Measurements from ENCODE around the gene ATP5MC2. TPM values are rescaled to one million over a fixed set of nuclear protein-coding genes. Genes with fewer than 3 reads are reported as not detected.

ATP5MC2 gene
- total and polyA plus RNA-seq, 10 of the 15 experiments (the other 5 are each of a cell fraction or from before 2014, with no cell fraction given): 379 to 1,090 (median 525) TPM

GRCh38 chr12:53696285-53696654, 20.4 kb upstream of the ATP5MC2 start:
- Histone ChIP-seq H3K27me3 (replicated peaks in 1 of 2; ENCODE audit: control insufficient read depth in 2 of 2, insufficient read depth in 2 of 2, low read length in 1 of 2) (peaks cover 16 to 43% of the 10 kb centered on the region in 2 experiments), H4K20me1 (ENCODE audit: control insufficient read depth, insufficient read depth) (no peaks in the 10 kb centered on the region), H3K27ac (ENCODE audit: control insufficient read depth, insufficient read depth) (no peak overlapping the region), H2AFZ (ENCODE audit: control insufficient read depth, low read depth, low read length) (peak overlapping the region; percentile 29; the same call in 1 of the 2 replicates), H3K4me3 (0 out of 2 replicates have a peak overlapping the region, but pooled peaks have one; percentile 1), H3K4me2 (ENCODE audit: control insufficient read depth, insufficient read depth) (peak overlapping the region; percentile 74), H3K9me3 (replicated peaks; ENCODE audit: control insufficient read depth, insufficient read depth, low read length) (no peaks in the 10 kb centered on the region; the same call in 2 of the 3 replicates), H3K36me3 (ENCODE audit: control insufficient read depth in 2 of 2, insufficient read depth in 2 of 2, low read length in 1 of 2) (no peaks in the 10 kb centered on the region), H3K79me2 (ENCODE audit: control insufficient read depth, insufficient read depth, low read length) (no peaks in the 10 kb centered on the region), H3K9ac (ENCODE audit: control insufficient read depth, insufficient read depth, low read length) (no peak overlapping the region), H3K4me1 (ENCODE audit: control insufficient read depth, insufficient read depth, low read length) (peaks cover 5% of the 10 kb centered on the region; the same call in 1 of the 2 replicates)
- DNase-seq (ENCODE audit: low read depth, low spot score) (peak; percentile 25), ATAC-seq (peak; percentile 84), FAIRE-seq (peak; percentile 80)
- WGBS (ENCODE audit: insufficient coverage, insufficient replicate concordance, low lambda C conversion rate, missing lambda C conversion rate): 0% methylated on average over 11 of the region's 11 CpGs
- no TSS peak for BruUV-seq (replicated peaks)
- ChIA-PET SMC1A (ENCODE audit: uncharacterized antibody, unreplicated experiment) (interaction anchor here (5.9 kb wide), 1 partner anchor 49 kb away, joined by 96 read pairs; no protein-coding TSS in a partner anchor), CTCF (interaction anchor here (1.1 to 7.9 kb wide), 2 partner anchors 47 to 61 kb away, joined by 4 to 459 read pairs; no protein-coding TSS in a partner anchor), RAD21 (ENCODE audit: unreplicated experiment) (interaction anchor here (0.6 kb wide), 1 partner anchor 153 kb away, joined by 3 read pairs; no protein-coding TSS in a partner anchor), POLR2A (no interaction called here)
- in situ Hi-C loops (cut with MboI) (no loop called here), intact Hi-C loops (cut with micrococcal nuclease; ENCODE audit: unreplicated experiment) (no loop called here)
- TF ChIP-seq SRF (IDR thresholded peaks at IDR 0.05; ENCODE audit: low read depth in 2 of 2, low read length in 2 of 2) (no peak), IKZF1 (conservative IDR thresholded peaks at IDR 0.05) (peak; percentile 21; the same call in 1 of the 2 replicates), HSF1 (IDR thresholded peaks at IDR 0.05; ENCODE audit: low read depth, low read length) (no peak), SPI1 (IDR thresholded peaks at IDR 0.05; ENCODE audit: borderline replicate concordance, insufficient read depth, low read depth, low read length) (no peak), CTCF (IDR thresholded peaks at IDR 0.05 in 2 of 3, conservative IDR thresholded peaks at IDR 0.05 in 1 of 3; ENCODE audit: control insufficient read depth in 2 of 3, extremely low read depth in 1 of 3, insufficient read depth in 1 of 3, low read depth in 3 of 3, low read length in 3 of 3) (no peak), PKNOX1 (IDR thresholded peaks at IDR 0.05) (peak; percentile 90), YY1 (IDR thresholded peaks at IDR 0.05; ENCODE audit: low read depth, low read length) (no peak), ASH2L (IDR thresholded peaks at IDR 0.05; ENCODE audit: borderline replicate concordance, low read depth) (no peak), NR2C1 (IDR thresholded peaks at IDR 0.05) (no peak), KAT2A (conservative IDR thresholded peaks at IDR 0.05; ENCODE audit: control insufficient read depth, low read depth, low read length) (no peak), ZBTB4 (CRISPR knock-in tag; IDR thresholded peaks at IDR 0.05) (no peak), SUZ12 (IDR thresholded peaks at IDR 0.05; ENCODE audit: unreplicated experiment) (no peak), LARP7 (IDR thresholded peaks at IDR 0.05) (no peak), NFYB (IDR thresholded peaks at IDR 0.05; ENCODE audit: insufficient read depth, low read depth, low read length) (peak; percentile 55; the same call in 1 of the 2 replicates)
